Esophagus (tissue), 2 donors: ENCODE data around the gene AMIGO1. TPM values are rescaled to one million over a fixed set of nuclear protein-coding genes. Genes with fewer than 3 reads are reported as not detected.
A peak's percentile ranks its signal among the peaks of the same experiment; 100 is the strongest.

Experiments
- H3K27ac ChIP-seq, 2 donors: one replicate each; pipeline ENCODE4 v1.5.1; 2013; ENCODE audit warnings: low read depth in 2 of 2, mild to moderate bottlenecking in 2 of 2, inconsistent platforms in 1 of 2, low read length in 1 of 2, moderate library complexity in 1 of 2
- H3K27me3 ChIP-seq, 2 donors: one replicate each; pipeline ENCODE4 v1.6.1; 2013; ENCODE audit warnings: low read length in 2 of 2, control low read depth in 1 of 2, mild to moderate bottlenecking in 1 of 2; ENCODE audit not compliant: insufficient read depth in 2 of 2, control insufficient read depth in 1 of 2
- H3K36me3 ChIP-seq, 2 donors: one replicate each; pipeline ENCODE4 v1.6.1; 2013; ENCODE audit warnings: low read length in 1 of 2; ENCODE audit not compliant: control insufficient read depth in 2 of 2, insufficient read depth in 2 of 2
- H3K4me1 ChIP-seq, 2 donors: one replicate each; pipeline ENCODE4 v1.6.1; 2013; ENCODE audit warnings: low read length in 1 of 2; ENCODE audit not compliant: control insufficient read depth in 2 of 2, insufficient read depth in 2 of 2
- H3K4me3 ChIP-seq, 2 donors: one replicate each; pipeline ENCODE4 v1.5.1; 2013; ENCODE audit warnings: low read length in 2 of 2, mild to moderate bottlenecking in 2 of 2, low read depth in 1 of 2, moderate library complexity in 1 of 2
- H3K9me3 ChIP-seq, 2 donors: one replicate each; pipeline ENCODE4 v1.6.1; 2013; ENCODE audit warnings: mild to moderate bottlenecking in 2 of 2, low read depth in 1 of 2, low read length in 1 of 2, moderate library complexity in 1 of 2; ENCODE audit not compliant: control insufficient read depth in 2 of 2, insufficient read depth in 1 of 2
- WGBS, 2 donors: extraction: QIAGEN DNeasy Blood & Tissue Kit; methylation state at CpG; one replicate each; pipeline ENCODE4 v1.1.7; 2013; 5-methylcytosine and 5-hydroxymethylcytosine counted together
- polyA plus RNA-seq, 2 donors: library from polyadenylated mRNA; stranded (reverse); fragments of 200-250 nt; gene quantifications; one replicate each; pipeline ENCODE4 v1.2.3, GENCODE V29; 2013
- donor health status: healthy with polysubstance abuse.
- donor health status: Bipolar disorder and iron deficiency.

AMIGO1 gene
- polyA plus RNA-seq, 2 donors, result 0.71 to 1.6 TPM

DNA sequence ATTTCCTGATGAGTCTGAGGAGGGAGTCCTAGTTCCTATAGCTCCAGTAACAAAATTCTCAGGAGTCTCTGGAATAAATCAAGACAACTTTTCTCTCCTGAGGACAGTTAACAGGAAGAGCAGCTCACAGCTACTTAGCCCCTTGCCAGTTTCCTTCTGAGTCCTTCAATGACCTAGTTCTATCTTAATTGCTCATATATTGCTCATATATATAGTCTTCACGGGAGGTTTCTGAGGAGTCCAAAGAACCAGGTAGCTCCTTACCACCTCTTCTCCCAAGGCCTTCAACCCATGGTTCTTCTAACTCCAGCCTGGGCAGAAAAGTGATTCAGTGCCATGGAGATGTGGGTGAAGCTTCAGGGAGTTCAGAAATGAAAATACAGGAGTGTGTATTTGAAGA is 4.6 kb downstream of the AMIGO1 start:
- no peaks in the 10 kb centered on the region for H3K9me3 ChIP-seq
- no peaks in the 10 kb centered on the region for H3K27me3 ChIP-seq
- H3K27ac ChIP-seq, result no peak overlapping the region
- H3K4me3 ChIP-seq, result no peak overlapping the region
- peaks cover 0 to 14% of the 10 kb centered on the region in 2 donors for H3K36me3 ChIP-seq
- 78 to 87% methylated on average over 1 of the region's 1 CpG for WGBS, 2 donors
- peaks cover 6 to 18% of the 10 kb centered on the region in 2 donors for H3K4me1 ChIP-seq

- Histone ChIP-seq H3K36me3 (peaks cover 0 to 15% of the 10 kb centered on the region in 2 donors), H3K4me3 (no peak overlapping the region), H3K4me1 (peaks cover 6 to 14% of the 10 kb centered on the region in 2 donors), H3K9me3 (no peaks in the 10 kb centered on the region), H3K27me3 (no peaks in the 10 kb centered on the region), H3K27ac (no peak overlapping the region)
- 32 to 49% methylated on average over 5 of the region's 5 CpGs for WGBS, 2 donors
Observed at GRCh38 chr1:109503935-109504334, 5.6 kb downstream of the AMIGO1 start.

DNA sequence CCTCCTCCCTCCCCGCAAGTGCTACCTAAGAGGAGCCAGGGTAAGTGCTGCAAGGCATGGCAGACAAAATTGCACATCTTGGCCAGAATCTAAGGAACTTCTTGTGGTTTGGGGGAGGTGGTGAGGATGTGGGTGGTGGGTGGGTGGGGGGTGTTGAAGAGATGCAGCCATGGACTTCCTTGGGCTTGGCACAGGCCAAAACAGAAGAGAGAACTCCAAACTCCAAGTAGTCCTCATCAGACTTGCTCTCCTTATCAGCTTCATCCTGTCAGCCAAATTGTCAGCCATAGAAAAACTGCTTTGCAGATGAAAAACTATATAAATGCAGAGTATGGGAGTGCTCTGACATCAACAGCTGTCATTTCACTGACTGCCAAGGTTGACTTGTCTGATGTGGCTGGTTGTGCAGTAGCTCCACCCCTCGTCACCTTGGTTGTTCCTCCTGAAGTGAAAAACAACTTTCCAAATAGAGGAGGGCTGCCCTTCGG is 7.1 kb downstream of the AMIGO1 start:
- 70 to 81% methylated on average over 3 of the region's 3 CpGs for WGBS, 2 donors
- no peak overlapping the region for H3K4me3 ChIP-seq
- H3K27ac ChIP-seq, result no peak overlapping the region
- peaks cover 0 to 11% of the 10 kb centered on the region in 2 donors for H3K36me3 ChIP-seq
- H3K27me3 ChIP-seq, result no peaks in the 10 kb centered on the region
- H3K9me3 ChIP-seq, result no peaks in the 10 kb centered on the region
- H3K4me1 ChIP-seq, result peaks cover 8 to 11% of the 10 kb centered on the region in 2 donors

GRCh38 chr1:109501644-109502363 is 7.7 kb downstream of the AMIGO1 start:
- Histone ChIP-seq H3K36me3 (peaks cover 0 to 12% of the 10 kb centered on the region in 2 donors), H3K4me3 (no peak overlapping the region), H3K9me3 (no peaks in the 10 kb centered on the region), H3K27ac (no peak overlapping the region), H3K4me1 (peaks cover 7 to 11% of the 10 kb centered on the region in 2 donors), H3K27me3 (no peaks in the 10 kb centered on the region)
- WGBS, 2 donors, result 51 to 58% methylated on average over 5 of the region's 5 CpGs

DNA sequence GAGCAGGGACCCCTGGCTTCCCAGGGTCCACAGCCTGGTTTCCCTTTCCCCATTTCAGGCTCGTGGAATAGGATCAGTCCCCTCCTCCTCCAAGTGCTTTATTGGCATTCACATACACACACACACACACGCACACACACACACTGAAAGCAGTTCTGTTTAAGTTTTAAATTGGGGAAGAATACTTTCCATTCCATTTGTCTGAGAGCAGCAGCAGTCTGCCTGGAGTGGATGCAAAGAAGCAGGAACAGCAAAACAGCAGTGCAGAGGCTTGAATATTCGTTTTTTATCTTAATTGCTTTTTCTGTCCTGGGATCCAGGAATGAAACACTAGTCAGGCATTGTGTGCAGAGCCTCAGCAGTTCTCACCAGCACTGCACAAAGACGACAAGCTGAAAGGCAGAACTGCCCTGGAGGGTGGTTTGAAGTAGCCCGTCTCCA is 8.6 kb downstream of the AMIGO1 start:
- Histone ChIP-seq H3K4me1 (peaks cover 7 to 11% of the 10 kb centered on the region in 2 donors), H3K27ac (peak overlapping the region; percentile 36 to 47)

DNA sequence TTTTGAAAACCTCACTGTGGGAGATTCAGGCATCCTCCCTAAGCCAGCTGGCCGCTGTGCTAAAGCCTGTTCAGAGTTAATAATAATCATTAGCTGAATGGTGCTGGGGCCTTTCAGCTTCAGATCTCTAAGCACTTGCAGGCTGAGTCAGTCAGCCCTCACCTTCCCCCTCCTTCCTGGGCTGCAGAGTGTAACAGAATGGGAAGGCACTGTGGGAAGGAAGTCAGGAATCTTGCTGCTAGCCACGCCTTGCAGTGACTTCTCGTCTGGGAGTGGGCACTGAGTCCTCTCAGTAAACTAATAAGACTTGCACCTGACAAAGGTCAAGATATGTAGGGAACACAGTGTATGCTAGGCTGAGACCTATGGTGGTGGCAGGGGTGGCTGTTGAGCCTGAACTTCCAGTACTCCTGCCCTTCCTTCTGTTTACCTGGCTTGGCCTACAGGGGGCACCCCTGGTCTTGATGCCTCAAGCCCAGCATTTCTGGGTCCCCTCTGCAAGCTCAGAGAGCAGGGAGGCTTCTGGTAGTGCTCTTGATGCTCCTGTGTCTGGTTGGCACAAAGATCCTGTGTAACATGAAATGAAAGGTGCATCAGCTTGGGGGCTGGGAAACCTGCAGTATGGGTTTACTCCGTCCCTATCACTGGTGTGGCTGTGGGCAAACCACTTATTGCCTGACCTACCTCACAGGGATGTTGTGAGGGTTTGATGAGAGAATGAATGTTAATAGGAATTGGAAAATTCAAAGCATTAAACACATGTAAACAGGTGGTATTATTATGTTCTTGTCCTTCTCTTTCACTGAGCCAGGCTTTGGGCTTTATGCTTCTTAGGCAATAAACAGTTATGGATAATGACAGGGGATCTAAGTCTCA is 9.6 kb downstream of the AMIGO1 start:
- Histone ChIP-seq H3K4me3 (no peak overlapping the region), H3K27ac (peak overlapping the region; percentile 51 to 77), H3K36me3 (peaks cover 2 to 21% of the 10 kb centered on the region in 2 donors), H3K9me3 (no peaks in the 10 kb centered on the region), H3K27me3 (no peaks in the 10 kb centered on the region), H3K4me1 (peaks cover 7 to 13% of the 10 kb centered on the region in 2 donors)
- 55 to 61% methylated on average over 4 of the region's 4 CpGs for WGBS, 2 donors

More for the DNA sequence above, 8.6 kb downstream of the AMIGO1 start:
- 36 to 44% methylated on average over 5 of the region's 5 CpGs for WGBS, 2 donors
- Histone ChIP-seq H3K9me3 (no peaks in the 10 kb centered on the region), H3K27me3 (no peaks in the 10 kb centered on the region), H3K36me3 (peaks cover 0 to 17% of the 10 kb centered on the region in 2 donors), H3K4me3 (no peak overlapping the region)

DNA sequence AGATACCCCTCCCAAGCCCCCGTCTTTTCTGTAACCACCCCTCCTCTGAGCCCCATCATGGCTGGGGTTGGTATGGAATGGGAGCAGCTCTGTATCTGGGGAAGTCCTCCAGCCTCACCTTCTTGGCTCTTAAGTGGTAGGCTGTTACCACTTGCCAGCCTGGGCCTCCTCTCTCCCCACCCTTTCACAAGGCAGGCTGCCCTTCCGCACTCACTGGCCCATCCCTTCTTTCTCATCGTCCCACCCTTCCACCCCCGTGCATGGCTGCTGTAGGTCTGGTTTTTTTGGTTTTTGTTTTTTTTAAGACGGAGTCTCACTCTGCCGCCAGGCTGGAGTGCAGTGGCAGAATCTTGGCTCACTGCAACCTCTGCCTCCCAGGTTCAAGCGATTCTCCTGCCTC is 10.4 kb downstream of the AMIGO1 start:
- Histone ChIP-seq H3K27ac (peak overlapping the region; percentile 46 to 77), H3K9me3 (no peaks in the 10 kb centered on the region), H3K27me3 (no peaks in the 10 kb centered on the region), H3K4me3 (no peak overlapping the region), H3K36me3 (peaks cover 2 to 21% of the 10 kb centered on the region in 2 donors), H3K4me1 (peaks cover 7 to 15% of the 10 kb centered on the region in 2 donors)
- 45 to 56% methylated on average over 7 of the region's 7 CpGs for WGBS, 2 donors

DNA sequence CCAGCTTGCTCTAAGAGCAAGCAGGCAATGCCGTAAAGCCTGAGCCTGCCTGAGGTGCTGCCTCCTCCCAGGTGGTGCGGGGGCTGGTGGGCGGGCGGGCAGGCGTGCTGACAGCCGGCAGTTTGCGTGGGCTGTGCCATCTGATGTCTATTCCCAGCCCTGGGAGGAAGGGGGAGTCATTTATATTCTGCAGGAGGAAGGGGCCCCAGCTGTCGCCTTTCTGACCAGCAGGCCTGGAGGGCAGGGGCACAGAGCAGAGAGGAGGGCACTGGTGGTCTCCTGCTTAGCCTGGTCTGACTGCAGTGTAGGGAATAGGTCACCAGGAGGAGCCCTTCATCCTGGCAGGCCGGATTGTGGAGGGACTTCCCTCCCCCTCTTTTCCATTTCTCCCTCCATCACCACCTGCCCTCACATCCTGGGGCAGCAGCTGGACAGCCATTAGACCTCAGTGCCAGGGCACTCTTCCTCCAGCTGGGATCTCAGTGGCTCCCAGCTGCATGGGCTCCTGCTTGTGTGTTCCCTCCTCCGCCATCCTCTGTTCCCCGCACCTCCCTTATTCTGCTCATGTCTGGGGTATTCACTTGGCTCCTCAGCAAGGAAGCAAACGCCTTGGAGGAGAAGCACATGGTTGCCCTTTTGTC is 11.2 kb downstream of the AMIGO1 start:
- WGBS, 2 donors, result 66 to 67% methylated on average over 10 to 12 of the region's 12 CpGs
- H3K9me3 ChIP-seq, result no peaks in the 10 kb centered on the region

More for the DNA sequence above, 11.2 kb downstream of the AMIGO1 start:
- Histone ChIP-seq H3K36me3 (peaks cover 2 to 21% of the 10 kb centered on the region in 2 donors), H3K27ac (peak overlapping the region in 1 of 2 donors; percentile 67), H3K4me3 (no peak overlapping the region), H3K4me1 (peaks cover 8 to 18% of the 10 kb centered on the region in 2 donors), H3K27me3 (no peaks in the 10 kb centered on the region)
